Stimulated activated CD8-positive, alpha-beta memory T cell treated with anti-CD3 and anti-CD28 coated beads, Interleukin-7, amount 100 ng/mL, for 24 hours (primary cell): ENCODE results near the gene AURKA.

Experiments
- DNase-seq: peaks from one replicate; pipeline ENCODE4 v3.0.0-alpha.2; 2020; ENCODE audit warnings: low read depth

AURKA gene

DNA sequence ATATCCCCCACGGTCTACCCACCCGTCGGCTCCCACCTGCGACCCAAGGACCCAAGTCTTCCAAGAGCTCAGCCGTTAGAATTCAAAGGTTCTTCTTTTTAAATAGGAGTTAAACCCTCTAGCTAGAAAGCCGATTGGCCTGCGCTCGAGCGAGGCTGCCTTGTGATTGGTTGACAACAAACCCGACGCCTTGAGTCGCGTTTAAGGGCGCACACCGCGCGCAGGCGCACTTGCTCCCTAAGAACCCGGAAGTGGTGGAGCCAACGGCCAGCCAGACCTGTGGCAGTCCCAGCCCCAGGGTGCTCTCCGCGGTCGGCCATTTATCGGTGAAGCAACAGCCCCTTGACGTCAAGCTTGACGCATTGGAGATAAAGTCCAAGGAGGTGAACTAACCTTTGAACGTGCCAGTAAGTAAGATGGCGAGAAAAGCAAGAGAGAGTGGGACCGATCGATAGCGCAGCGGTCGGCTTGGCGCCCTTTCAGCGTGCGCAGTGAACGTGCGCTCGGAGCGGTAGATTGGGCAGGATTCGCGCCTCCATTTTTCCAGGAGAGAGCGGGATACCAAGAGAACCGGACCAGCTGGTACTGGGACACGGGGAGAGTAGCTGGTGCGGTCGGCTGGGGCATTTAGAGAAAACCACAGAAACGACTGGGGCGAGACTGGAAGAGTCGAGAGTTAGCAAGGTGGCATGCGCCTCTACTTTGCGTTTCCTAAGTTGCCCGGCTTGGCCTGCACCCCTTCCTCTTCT lies at the start of gene AURKA, which contains the start of gene CSTF1:
TSS of gene AURKA (minus strand) at position 84 of the 749 bp plus-strand sequence. CDS start 4,018 bp downstream, outside the sequence.
TSS of gene CSTF1 (plus strand) at position 514 of the 749 bp plus-strand sequence. CDS start 2,908 bp downstream, outside the sequence.
- DNase-seq: peak; percentile 99

DNA sequence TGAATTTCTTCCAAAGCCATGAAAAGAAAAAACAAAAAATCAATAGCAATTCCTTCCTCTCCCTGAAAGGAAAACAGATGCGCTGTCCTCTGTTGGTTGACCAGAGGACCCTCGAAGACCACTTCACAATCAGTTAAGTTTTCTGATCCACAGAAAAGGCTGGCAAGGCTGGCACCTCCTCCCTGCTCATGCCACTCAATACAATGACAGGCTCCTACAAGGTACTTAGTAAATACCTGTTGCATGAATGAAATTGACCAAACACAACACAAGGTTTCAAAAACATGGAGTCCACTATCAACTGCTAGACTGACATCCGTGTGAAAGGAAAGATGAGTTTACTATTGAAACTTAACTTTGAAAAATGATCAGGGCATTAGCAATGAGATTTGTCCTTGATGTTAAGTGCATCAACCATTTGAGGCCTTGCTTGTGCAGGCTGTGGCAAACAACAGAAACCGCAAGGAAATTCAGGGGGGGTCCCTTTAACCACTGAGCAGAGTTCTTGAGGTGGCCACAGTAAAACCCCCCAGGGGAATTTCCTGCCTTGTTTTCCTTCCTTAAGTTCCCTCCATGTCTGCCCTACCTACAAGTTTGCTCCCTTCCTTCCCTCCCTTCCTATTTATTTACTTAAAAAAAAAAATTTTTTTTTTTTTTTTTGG lies 48.5 kb upstream of the AURKA start:
- DNase-seq: peak; percentile 21

DNA sequence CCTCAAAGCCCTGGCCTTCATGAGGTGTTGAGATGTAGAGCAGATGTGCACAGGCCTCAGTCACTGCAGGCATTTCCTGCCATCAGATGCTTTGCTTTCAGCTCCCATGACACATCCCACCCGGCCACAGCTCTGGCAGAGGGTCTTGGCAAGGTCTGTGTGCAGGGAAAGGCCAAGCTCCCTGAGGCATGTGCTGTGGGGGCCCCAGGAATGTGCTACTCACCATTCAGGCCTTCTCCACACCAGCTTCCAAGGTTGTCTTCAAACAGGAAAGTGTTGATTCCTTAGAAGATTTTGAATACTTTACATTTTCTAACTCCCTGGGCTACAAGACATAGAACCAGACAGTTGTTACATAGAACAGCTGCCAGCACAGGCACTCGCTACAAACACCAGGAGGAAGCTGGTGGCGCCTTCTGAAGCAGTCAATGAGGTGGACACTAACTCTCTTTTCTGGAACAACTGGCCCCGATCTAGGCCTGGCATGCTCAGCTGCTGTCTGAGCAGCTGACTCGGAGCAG lies 47.8 kb upstream of the AURKA start:
- DNase-seq: no peak

DNA sequence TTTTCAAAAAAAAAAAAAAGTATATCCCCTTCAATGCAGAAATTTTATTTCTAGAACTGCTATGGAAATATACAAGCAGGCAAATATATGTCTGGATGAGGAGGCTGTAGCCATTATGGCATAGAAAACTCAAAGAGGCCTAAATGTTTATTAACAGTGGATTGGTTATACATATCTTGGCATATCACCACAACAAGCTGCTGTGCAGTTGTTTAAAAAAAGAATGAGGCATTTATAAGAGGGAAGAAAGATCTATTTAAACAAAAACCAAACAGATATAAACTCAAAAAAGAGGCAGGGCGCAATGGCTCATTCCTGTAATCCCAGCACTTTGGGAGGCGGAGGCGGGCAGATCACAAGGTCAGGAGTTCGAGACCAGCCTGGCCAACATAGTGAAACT lies 46.3 kb upstream of the AURKA start:
- no peak for DNase-seq

DNA sequence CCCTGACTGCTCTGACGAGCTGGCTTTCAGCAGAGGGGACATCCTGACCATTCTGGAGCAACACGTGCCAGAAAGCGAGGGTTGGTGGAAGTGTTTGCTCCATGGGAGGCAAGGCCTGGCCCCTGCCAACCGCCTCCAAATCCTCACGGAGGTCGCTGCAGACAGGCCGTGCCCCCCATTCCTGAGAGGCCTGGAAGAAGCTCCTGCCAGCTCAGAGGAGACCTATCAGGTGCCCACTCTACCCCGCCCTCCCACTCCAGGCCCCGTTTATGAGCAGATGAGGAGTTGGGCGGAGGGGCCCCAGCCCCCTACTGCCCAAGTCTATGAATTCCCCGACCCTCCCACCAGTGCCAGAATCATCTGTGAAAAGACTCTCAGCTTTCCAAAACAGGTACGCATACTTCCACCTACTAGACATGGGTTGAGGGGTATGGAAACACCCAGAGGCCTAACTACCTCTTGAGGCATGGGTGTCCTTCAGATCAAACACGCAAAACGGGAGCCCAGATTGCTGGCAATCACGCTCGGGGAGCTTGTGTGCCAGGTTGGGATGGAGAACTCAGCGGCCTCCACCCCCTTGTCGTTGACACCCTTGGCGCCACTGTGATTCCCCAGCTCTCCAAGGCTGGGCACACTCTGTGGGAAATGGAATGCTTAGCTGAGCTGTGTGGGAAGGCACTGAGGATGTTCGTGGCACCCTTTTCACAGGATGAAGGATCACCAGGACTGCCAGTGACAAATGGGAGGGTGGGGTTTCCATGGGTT lies 45.4 kb upstream of the AURKA start:
- no peak for DNase-seq

DNA sequence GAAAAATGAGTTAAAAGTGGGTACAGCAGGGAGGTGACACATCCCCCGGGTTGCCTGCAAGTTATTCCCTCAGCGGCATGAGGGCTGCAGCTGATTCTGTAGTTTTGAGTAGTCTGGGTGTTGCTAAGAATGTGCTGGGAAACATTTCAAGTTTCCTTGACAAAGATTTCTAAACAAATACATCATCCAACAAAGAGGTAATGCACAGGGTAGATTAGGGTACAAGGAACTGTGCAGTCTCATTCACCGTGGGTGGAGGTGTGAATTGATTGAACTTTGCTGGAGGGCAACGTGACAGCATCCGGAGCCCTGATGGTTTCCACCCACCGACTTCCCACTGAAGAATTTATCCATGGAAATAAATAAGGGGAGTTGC lies 41.9 kb upstream of the AURKA start:
- DNase-seq: no peak

DNA sequence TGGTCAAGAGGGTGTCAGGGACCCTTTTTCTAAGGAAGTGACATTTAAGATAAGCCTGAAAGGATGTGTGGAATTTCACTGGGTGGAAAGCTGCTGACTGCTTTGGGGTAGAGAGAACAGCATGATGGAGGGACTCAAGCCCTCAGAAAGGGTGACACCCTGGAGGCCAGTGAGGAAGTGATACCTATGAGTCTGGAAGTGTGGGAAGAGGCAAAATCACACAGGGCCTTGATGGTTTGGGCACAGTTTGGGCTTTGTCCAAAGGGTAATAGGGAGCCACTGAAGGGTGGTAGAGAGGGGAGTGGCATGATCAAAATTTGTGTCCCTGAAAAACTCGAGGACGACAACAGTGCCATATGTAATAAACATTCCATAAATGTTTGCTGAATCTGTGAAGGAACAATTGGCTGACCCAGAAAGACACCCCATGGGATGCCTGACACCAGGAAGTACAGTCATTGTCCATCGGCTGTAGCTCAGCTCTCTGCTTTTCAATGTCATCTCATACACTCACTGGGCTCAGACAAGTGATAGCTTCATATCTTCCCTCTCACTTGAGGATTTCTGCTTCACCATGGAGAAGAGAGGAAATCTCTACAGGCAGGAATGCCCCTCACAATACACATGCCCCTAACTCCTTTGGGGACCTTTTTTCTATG lies 41.3 kb upstream of the AURKA start:
- DNase-seq: no peak

DNA sequence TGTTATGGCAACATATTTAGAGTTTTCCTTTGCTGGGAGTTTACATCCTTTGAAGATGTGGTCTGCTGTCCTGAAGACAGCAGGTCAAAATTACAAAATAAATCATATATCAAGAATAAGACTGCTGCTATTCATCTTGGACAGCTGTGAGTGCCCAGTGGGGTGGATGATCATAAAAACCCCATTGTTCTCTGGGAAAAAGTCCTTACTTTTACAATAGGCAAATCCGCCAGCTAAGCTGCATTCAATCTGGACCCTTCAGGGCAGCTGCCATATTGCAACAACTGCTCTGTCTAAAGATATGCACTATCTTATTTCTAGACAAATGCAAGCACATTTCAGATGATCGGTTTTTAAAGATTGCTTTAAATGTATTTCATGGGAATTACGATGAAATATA lies 39.5 kb upstream of the AURKA start:
- no peak for DNase-seq

DNA sequence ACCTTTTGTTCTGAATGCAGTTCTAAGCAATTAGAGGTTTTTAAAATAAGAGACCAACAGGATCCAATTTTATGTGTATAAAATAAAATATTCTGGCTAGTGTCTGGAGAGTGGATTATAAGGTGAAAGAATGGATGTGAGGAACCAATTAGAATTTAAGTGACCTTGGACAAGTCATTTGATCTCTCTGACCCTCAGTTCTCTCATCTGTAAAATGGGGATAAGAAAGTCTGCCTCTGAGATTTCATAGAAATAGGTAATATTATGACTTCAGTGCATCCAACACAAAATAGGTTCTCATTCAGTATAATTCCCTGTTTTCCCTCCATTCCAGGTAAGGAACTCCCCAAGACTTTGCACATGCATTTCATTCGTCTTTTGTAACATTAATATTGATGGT lies 38.9 kb upstream of the AURKA start:
- no peak for DNase-seq

DNA sequence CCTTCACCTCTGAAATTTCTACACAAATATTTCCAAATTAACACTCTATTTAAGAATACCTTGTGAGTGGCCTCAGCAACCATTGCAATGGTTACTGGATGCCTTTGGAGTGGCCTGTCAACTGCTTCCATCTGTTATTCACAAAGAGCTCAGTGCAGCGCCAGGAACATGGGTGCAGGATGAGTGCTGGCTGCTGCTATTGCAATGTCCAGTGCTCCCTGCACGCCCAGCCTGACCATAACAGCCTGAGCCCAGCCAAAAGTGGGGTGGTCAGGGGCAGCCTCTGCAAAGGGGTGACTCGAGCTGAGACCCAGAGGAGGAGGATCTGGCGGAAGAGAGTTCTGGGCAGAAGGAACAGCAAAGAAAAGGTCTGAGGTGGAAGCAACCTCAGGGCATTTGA lies 38.4 kb upstream of the AURKA start:
- DNase-seq: no peak

DNA sequence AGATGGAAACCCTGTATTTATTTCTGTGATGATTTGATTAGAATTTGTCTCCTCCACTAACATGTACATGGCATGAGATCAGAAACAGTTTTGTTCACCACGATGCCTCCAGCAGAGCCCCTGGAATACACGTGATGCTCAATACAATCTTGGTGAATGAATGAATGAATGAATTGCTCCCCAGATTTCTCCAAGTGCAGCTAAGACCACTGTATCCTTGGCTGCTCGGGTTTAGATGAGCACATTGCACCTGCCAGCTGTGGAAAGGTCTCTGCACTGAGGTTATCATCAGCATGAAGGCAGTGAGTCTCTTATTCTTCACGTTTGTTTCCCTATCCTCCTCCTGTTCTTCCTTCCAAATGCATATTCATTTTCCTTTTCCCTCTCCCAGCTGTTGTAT lies 37.9 kb upstream of the AURKA start:
- no peak for DNase-seq

DNA sequence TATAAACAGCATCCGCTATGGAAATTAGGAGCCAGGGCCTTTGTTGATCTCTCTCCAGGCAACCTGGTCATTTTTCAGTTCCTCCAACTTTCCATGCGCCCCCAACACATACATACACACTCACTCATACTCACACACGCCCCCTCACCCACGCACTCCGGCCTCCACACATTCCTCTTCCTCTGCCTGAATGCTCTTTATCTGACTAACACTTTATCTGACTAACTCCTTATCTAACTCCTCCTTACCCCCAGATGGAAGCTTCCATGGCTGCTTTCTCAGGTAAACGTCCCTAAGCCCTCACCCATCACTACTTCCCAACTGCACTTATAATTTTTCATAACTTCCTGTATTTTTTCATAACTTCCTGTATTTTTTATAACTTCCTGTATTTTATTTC lies 37.5 kb upstream of the AURKA start:
- peak; percentile 30 for DNase-seq

DNA sequence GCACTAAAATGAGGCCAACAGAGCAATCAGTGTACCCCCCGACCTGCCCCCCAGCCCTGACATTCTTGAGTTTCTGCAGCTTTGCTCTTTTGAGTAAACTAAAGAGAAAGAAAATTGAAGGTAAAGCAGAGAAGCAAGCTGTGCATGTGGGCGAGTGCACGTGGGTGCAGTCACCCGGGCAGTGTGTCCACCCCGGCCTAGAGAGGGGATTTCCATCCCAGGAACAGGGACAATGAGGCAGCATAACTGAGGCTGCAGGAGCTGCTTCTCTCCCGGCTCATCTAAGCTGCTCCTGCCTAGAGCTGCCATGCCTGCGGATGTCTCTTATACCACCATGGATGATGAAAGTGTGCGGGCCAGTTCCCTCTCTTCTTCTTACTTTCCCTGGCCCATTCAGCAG lies 36.9 kb upstream of the AURKA start:
- no peak for DNase-seq

DNA sequence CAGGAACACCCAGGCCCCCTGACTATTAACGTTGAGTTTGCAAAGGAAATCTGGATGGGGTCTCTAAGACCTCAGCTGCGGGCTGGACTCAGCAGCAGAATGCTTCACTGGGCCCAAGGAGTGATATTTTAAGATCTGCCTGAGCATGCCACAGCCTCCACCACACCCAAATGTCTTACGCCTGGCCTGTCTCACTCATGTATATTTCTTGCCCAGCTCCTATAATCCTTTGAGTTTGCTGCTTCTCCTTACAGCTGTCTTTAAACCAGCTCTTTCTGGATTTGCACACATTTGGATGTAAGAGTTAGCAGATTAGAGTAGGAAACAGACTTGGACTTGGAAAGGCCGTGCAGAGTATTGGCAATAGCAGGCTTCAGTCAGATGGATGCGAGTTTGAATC lies 36.4 kb upstream of the AURKA start:
- DNase-seq: no peak

DNA sequence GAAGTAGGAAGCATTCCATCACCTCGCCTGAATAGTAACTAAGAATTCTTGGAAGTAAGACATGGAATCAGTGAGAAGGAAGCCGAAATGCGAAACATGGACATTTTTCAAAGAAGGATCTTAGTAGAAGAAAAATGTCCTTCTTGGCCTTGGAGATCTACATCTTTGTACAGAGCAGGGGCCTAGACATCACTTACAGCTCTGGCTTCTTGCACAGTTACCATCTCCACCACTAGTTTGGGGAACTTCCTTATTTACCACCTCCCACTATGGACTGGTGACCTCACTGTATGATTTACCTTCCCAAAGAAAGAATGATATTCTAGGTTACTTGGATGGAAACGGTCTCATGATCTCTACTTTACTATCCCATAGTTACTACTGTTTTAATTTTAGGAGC lies 35.8 kb upstream of the AURKA start:
- DNase-seq: no peak

DNA sequence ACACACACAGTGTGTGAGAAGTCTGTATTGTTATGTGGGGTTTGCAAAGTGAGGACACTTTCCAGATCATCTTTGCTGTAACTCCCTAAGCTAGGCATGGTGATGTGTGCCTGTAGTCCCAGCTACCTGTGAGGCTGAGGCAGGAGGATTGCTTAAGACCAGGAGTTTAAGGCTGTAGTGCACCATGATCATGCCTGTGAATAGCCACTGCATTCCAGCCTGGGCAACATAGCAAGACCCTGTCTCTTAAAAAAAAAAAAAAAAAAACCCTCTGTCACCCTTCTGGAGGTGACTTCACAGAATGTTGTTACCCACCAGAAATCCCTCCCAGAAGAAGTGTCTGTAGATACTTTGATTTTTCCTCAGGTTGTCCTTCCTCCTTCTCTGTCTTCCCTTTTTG lies 34.9 kb upstream of the AURKA start:
- DNase-seq: no peak

DNA sequence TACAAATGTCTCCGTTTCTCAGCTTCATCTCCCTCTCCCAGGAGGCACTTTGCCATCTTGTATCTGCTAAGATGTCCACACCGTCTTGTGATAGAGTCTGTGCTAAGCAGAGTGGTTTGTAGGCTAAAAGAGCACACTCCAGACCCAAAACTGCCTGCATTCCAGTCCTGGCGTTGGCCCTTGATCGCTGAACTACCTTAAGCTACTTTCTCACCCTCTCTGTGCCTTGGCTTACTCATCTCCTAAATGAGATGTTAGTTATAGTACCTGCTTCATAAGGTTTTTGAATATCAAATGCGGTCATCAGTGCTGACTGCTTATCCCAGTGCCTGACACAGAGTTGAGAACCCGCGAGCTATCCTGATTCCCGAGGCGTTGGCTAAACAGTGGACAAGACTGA lies 34.0 kb upstream of the AURKA start:
- DNase-seq: no peak

DNA sequence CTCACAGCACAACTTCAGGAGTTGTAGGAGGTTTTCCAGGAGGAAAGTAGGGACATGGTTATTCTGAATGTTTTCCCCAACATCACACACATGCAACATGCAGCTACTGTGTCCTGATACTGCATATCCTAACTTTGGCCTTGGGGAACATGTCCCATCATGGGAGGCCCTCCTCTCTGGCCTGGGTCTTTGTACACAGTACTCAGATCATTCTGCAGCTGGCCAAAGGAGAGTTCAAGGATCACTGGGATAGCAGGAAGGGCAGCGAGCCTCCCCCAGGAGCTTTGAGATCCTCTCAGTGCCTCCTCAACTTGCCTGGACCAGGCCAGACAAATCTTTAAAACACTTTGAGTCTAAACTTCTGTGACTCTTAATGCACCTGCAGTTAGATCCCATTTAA lies 32.9 kb upstream of the AURKA start:
- no peak for DNase-seq

DNA sequence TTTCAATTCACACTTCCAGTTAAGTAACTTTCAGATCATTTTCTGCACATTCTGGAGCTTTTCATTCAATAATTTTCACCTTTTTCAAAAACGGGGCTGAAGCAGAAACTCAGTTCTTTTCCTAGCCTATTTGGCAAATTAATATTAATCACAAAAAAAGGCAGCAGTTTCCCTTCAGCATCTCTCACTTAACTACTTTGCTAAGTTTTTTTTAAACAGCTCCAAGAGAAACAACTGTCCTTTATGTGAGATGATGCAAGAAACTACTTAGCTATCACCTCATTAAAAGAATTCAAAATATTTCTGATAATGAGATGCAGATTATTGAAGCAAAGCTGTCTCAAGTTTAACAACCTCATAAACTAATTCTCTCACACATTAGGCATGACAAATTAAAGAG lies 31.9 kb upstream of the AURKA start:
- DNase-seq: no peak

DNA sequence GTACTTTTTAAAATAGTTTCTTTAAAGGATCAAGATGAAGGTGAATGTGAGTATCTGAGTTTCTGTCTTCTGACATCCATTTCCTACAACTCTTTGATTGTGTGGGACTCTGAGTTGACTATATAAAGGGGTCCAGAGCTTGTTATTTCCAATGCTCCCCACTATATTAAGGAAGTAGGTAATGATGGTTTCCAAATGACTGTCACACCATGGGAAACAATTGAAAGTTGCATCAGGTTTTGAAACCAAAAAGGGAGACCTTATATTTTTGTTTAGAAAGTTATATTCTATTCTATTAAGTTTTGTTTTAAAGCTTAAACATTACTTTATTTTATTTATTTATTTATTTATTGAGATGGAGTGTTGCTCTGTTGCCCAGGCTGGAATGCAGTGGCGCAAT lies 31.2 kb upstream of the AURKA start:
- no peak for DNase-seq

DNA sequence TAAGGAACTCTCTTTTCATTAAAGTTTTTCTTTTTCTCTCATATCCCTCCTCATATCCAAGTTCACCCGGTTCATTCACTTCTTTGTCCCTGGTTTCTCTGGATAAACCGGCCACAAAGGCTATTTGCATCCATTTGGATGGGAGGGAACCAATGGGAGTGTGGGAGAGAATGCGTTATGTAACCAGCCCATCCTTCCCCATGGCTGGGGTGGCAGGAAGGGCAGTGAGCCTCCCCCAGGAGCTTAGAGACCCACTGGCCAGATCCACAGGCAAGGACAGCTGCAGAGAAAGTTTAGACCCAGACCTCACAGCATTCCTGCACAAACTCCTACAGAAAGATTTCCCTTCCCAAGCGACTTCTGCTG lies 30.8 kb upstream of the AURKA start:
- DNase-seq: no peak

DNA sequence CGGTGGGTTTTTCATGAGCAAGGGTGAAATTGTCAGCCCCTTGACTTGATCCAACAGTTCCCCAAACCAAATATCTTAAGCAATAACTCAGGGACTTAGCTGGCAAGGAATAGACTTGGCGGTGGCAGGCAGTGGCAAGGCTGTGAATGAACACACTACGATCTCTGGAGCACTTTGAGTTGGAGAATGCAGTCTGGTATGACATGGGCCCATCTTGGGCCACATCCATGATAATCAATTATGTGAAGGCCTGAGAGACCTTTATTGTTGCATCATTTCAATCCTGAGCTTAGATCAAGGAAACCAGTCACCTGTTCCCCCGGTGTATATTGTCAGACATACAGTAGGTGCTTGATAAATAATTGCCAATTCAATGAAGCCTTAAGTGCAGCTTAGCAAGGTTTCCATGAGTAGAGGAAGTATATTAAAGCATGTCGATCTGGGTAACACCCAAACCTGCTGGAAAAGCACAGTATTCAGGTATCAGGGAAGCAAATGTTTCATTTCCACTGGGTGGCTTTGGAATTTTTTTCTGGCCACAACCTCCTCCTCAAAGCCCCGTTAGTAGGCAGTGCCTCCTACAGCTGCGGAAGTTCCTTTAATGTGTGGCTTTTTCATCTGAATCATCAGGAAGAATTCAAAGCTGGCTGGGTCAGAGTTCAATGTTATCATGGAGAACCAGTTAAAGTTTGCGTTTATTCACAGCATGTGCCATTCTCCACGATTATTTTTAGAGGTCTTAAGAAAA lies 30.2 kb upstream of the AURKA start:
- no peak for DNase-seq
